NCI-H146 treated with DMSO at 0.1 percent for 48 hours (cell line): Measurements from ENCODE around the gene B3GALT4.
"Not testable (repeated sequence)": the region's sequence is repeated elsewhere in the genome, so short reads cannot be mapped to it uniquely, and the experiment has no call there.

Experiments
- DNase-seq: peaks from one replicate; lab custom pipeline; 2025; ENCODE audit not compliant: unreplicated experiment; lab: John Stamatoyannopoulos, UW

B3GALT4 gene

DNA sequence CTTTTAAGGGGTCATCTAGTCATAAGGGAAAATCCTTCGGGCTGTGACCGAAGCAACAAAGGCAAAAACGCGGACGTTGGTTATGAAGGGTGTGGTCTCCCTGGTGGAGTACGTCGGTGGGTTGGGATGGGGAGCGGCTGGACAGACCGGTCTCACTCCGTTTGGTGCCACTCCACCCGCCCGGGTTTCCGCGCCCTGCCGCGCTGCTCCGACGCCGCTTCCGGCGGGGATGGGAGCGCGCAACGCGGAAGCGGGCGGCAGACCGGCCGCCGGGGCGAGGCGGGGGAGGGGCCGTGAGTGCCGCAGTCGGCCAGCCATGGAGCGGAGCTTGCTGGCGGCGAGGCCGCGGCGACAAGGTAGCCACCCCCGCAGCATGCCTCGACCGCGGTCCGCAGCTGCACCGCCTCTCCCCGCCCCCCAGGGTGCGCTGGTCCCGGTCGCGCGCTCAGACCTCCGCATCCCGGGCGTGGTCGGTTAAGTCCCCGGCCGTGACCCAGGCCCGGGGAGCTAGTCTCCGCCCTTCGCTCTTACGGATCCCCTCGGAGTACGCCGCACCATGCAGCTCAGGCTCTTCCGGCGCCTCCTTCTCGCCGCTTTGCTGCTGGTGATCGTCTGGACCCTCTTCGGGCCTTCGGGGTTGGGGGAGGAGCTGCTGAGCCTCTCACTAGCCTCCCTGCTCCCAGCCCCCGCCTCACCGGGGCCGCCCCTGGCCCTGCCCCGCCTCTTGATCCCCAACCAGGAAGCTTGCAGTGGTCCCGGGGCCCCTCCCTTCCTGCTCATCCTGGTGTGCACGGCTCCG, at the start of gene B3GALT4:
B3GALT4 (plus strand) TSS at position 260 of the 799 bp plus-strand sequence; CDS start at position 557, 297 bp downstream.
- peak; percentile 76 for DNase-seq

- no peak for DNase-seq
Observed at GRCh38 chr6:33235221-33235634, 41.7 kb upstream of the B3GALT4 start.

DNA sequence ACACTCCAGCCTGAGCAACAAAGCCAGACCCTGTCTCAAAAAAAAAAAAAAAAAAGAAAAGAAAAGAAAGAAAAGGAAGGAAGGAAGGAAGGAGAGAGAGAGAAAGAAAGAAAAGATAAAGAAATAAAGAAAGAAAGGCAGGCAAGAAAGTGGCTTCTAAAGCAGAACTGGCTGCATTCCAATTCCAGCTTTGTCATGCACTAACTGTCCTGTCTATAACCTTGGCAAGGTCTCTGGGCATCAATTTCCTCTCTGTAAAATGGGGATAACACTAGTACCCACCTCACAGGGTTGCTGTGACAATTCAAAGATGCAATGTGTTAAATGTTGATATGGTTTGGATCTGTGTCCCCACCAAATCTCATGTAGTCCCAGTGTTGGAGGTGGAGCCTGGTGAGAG, 40.6 kb upstream of the B3GALT4 start:
- no peak for DNase-seq

DNA sequence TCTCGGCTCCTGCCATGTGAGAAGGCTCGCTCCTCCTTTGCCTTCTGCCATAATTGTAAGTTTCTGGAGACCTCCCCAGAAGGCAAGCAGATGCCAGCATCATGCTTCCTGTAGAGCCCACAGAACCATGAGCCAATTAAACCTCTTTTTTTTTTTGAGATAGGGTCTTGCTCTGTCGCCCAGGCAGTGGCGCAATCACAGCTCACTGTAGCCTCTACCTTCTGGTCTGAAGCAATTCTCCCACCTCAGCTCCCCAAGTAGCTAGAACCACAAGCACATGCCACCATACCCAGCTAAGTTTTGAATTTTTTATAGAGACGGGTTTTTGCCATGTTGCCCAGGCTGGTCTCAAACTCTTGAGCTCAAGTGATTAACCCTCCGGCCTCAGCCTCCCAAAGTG, 40.1 kb upstream of the B3GALT4 start:
- DNase-seq: no peak

- DNase-seq: no peak
Observed at GRCh38 chr6:33237741-33238140, 39.2 kb upstream of the B3GALT4 start.

- DNase-seq: no peak
Observed at GRCh38 chr6:33241968-33242367, 35.0 kb upstream of the B3GALT4 start.

DNA sequence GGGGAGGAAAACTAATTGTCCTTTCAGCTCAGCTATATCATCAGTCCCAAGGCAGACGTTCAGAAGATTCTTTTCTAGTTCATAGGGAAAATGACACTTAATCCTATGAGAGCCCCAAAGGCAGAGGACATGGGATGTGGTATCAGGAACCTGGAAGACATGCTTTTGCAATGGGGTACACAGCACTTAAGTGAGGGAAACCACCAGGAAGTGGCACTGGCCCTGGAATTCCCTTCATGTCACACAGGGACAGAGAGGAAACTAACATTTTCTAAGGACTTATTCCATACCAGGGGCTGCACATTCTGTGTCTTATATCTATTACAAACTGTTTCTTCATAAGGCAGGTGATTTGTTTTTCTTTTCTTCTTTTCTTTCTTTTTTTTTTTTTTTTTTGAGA, 33.4 kb upstream of the B3GALT4 start:
- no peak for DNase-seq

GRCh38 chr6:33247977-33248642, 28.8 kb upstream of the B3GALT4 start:
- DNase-seq: peak; percentile 65

DNA sequence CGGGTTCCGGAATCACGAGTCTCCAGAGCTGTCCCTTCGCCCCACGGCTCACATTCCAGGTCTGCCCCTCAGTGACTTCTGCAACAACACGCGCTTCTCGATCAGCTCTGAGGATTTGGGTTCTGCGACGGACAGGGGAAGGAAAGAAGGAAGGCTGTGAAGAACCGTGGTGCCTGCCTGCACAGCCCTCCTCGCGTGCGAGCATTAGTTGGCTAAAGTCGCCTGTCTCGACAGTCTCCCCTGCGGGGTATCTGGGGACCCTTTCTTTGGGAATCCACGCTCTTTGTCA, 28.3 kb upstream of the B3GALT4 start:
- peak; percentile 56 for DNase-seq

DNA sequence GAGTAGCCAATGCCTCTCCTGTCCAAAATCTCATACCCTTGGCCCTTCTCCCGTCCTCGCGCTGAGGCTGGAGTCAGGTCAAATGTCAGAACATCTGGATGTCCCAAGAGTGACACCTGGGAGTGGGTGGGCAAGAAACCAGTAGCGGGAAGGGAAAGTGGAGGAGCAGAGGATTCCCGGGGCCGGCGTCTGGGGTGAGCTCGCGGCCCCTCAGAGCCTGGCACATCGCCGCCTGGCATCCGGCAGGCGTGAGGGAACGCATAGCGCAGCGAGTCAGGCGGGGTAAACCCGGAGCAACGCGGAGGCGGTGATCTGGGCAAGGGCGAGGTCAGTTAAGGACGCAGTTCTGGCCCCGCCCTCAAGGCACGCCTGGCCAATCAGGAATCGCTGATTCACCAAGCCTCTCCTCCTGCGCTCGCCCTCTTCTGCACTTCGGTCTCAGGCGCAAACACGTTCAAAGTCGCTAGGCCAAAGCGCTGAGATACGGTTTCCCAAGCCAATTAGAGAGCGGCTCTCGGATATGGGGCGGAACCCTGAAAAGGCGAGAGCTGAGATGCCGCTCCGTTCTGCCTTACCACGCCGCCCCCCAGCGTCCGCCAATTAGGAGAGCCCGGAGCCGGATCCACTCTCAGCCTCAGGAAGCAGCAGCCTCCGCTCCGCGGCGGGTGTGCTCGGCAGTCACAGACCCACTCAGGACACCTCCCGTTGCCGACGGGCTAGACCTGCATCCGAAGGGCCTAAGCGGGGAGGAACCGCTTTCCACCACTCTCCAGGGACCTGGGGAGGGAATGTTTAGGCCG, 27.8 kb upstream of the B3GALT4 start:
- DNase-seq: peak; percentile 97

DNA sequence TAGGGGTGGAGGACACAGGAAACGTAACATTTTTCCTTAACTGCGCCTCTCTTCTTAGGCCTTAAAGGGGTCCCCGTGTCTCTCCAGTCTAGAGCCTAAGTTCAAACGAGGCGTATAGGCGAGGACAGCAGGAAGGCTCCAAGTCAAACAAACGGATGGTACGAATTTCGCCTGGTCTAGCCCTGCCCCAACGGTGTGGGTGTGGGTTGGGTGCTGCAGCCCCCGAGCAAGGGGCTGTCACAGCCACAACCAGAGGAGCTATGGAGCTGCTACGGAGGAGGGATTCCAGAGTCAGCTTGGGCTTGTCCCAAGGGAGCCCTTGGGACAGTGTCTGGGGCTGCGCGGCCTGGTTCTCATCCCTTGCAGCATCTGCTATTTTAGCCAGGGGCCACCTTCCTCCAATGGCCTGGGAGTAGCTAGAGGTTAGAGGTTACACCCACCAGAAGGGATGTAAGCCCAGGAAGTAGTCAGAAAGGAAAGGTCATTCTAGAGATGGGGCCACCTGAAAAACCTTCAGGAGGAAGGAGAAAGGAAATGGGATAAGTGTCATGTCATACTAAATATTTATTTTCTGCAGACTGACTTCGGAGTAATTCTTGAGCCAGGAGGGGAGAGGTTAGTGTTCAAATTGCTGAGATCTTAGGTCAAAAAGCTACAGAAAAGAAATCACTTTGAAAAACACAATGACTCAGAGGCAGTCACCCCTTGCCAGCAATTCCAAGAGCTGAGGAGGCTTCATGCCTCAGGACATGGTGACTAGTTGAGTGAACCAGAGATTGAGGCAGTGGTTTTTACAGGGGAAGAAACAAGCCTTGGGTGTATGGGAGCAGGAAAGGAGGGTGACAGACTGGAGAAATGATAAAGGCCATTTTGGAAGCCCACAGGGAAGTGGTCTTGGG, 26.9 kb upstream of the B3GALT4 start:
- no peak for DNase-seq

GRCh38 chr6:33250731-33251130, 26.2 kb upstream of the B3GALT4 start:
- no peak for DNase-seq

DNA sequence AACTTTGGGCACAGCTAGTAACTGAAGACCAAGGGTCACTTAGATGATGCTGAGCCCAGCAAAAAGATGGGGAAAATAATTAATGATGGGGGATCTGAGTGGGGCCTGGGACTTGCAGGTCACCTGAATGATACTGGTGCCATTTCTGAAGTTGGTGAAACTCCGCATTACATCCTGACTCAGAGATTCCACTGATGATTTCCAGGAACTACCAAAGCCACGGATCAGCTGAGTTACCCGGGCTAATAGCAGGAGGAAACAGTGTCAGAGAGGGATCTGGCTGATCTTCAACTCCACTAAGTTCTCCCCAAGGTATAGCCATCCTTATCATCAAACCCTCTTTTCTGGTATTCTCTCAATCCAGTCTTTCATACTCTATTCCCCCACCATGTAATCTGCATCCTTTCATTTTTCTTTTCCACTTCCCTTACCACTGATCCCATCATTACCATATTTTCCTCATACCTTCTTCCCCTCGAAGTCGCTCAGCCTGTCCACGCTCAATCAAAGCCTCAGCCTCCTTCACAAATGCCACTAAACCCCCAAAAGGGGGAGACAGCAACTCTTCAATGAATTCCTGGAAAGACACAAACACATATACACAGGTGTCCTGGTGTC, 25.4 kb upstream of the B3GALT4 start:
- DNase-seq: no peak

DNA sequence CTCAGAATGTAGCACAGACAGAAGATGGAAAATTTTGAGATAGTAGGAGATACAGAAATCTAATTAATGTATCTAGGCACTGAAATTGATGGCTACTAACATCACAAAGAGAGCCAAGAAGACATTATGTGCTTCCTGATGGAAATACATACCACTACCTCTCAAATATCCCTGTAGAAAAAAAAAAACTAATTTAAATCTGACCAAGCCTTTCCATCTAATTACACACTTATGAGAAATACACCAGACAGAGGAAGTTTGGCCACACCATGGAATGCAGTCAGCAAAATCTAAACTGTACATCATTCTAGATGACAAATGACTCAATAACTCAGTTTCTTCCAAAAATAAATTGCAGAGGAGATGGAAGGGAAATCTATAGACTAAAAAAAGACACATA, 24.2 kb upstream of the B3GALT4 start:
- DNase-seq: no peak

- no peak for DNase-seq
Observed at GRCh38 chr6:33254591-33254990, 22.3 kb upstream of the B3GALT4 start.

DNA sequence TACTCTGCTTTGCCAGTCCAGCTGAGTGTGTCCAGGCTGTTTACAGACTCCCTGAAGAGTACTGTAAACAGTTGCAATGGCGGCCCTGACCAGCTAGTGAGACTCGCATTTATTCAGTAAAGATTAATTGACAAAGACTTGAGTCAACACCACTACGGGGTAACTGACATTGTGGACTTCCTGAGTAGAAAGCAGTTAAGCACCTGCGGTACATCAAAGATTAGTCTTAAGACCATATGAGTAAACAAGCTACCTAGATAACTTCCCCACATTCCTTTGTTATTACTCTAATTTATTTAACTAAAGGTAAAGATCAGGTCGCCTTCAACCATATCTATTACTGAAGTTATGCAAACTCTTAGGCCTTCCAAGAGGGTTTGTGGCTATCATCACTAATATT, 17.9 kb upstream of the B3GALT4 start:
- DNase-seq: no peak

GRCh38 chr6:33262490-33262889, 14.4 kb upstream of the B3GALT4 start:
- not testable (repeated sequence) for DNase-seq

DNA sequence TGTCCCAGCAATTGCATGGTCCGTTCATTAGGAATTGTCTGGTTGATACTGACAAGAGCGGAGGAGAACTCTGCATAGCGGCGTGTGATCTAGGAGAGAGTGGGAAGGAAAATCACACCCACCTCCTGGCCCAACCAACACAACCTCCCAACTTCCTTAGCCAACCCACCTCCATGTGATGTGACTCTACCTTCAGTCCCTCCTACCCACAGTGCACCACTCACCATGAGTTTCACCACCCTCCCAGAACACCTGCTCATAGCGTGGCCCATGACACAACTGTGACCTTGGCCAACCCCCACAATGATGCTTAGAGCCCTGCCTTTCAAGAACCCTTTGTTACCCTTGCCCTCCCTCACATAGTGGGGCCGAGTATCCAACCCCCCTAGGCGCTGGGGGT, 12.9 kb upstream of the B3GALT4 start:
- no peak for DNase-seq

- no peak for DNase-seq
Observed at GRCh38 chr6:33271117-33271467, 5.8 kb upstream of the B3GALT4 start.

DNA sequence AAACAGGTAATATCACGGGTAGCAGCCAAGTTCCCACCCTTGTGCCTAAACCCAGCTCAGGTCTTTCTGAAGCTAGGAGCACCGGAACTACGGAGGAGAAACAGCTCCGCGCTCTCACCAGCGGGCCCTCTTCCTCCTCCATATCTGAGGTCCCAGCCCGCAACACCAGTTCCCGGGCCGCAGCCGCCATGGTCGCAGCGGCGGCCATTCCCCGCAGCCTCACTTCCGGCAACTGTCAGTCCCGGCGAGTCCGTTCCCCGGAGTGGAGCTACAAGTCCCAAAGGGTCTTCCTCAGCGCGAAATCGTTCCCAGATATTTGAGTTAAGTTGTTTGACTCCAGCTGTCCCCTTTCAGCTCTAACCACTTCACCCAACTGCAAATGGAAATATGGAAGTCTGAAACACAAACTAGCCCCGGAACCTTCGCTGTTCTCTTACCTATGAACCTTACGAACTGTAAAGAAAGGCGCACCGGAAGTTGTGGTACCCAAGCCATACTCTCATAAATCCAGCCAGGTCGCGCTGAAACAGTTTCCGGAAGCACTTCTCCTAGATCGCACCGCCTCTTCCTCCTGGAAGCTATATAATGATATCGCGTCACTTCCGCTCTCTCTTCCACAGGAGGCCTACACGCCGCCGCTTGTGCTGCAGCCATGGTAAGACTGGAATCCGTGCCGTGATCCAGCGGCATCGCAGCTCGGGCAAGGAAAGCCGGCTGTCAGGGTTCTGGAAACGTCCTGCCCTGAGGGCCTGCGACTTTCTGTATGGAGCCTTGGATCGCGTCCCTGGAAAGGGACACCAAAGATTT, 5.3 kb upstream of the B3GALT4 start, which contains the start of the genes RPS18 and VPS52:
RPS18 (plus strand) TSS at position 608 of the 807 bp plus-strand sequence; CDS start at position 653, 45 bp downstream.
VPS52 (minus strand) TSS at position 409 of the 807 bp plus-strand sequence; CDS start at position 208, 201 bp downstream.
- DNase-seq: peak; percentile 98
